GM12873 (cell line): ENCODE data around the gene TMCC2.

Experiments used
- TF ChIP-seq, protein P1 (sequence below): IDR thresholded peaks from 2 replicates; pipeline ENCODE4 v1.5.1; 2012; ENCODE audit warnings: low read depth, mild to moderate bottlenecking, moderate library complexity, low read length, control low read depth; ENCODE audit not compliant: insufficient read depth; ENCODE audit errors: missing control alignments

Gene TMCC2

DNA sequence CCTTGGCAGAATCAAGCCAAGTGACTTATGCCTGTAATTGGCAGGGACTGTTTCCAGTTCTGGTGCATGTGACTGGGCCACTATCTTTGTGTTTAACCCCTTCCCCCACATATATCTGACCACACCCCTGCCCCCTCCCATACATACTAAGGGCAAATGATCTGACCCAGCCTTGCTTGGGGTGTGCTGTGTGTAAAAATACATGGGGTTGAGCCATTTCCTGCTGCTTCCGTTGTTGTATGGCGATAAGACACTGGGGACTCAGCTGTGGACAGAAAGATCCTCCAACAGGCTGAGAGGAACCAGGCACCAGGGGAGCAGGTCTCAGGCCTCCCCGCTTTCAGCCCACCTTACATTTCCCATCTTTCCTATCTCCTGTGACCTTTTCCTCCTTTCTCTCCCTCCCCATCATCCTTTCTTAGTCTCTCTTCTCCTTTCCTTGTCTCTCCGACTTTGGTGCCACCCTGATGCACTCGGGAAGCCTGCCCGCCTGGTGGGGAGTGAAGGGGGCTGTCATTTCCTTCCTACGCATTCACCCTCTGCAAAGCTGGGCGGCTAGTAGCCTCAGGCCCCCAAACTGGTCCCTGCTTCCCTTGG lies 39.7 kb downstream of the TMCC2 start:
- TF ChIP-seq, protein P1, sequence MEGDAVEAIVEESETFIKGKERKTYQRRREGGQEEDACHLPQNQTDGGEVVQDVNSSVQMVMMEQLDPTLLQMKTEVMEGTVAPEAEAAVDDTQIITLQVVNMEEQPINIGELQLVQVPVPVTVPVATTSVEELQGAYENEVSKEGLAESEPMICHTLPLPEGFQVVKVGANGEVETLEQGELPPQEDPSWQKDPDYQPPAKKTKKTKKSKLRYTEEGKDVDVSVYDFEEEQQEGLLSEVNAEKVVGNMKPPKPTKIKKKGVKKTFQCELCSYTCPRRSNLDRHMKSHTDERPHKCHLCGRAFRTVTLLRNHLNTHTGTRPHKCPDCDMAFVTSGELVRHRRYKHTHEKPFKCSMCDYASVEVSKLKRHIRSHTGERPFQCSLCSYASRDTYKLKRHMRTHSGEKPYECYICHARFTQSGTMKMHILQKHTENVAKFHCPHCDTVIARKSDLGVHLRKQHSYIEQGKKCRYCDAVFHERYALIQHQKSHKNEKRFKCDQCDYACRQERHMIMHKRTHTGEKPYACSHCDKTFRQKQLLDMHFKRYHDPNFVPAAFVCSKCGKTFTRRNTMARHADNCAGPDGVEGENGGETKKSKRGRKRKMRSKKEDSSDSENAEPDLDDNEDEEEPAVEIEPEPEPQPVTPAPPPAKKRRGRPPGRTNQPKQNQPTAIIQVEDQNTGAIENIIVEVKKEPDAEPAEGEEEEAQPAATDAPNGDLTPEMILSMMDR: no peak

DNA sequence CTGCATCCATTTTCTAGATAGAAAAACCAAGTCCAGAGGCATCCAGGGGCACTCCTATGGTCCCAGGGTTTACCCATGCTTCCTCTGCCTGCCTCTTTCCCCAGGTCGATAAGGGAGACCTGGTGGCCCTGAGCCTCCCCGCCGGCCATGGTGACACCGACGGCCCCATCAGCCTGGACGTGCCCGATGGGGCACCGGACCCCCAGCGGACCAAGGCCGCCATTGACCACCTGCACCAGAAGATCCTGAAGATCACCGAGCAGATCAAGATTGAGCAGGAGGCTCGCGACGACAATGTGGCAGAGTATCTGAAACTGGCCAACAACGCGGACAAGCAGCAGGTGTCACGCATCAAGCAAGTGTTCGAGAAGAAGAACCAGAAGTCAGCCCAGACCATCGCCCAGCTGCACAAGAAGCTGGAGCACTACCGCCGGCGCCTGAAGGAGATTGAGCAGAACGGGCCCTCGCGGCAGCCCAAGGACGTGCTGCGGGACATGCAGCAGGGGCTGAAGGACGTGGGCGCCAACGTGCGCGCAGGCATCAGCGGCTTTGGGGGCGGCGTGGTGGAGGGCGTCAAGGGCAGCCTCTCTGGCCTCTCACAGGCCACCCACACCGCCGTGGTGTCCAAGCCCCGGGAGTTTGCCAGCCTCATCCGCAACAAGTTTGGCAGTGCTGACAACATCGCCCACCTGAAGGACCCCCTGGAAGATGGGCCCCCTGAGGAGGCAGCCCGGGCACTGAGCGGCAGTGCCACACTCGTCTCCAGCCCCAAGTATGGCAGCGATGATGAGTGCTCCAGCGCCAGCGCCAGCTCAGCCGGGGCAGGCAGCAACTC lies 41.3 kb downstream of the TMCC2 start:
- TF ChIP-seq, protein P1: no peak

DNA sequence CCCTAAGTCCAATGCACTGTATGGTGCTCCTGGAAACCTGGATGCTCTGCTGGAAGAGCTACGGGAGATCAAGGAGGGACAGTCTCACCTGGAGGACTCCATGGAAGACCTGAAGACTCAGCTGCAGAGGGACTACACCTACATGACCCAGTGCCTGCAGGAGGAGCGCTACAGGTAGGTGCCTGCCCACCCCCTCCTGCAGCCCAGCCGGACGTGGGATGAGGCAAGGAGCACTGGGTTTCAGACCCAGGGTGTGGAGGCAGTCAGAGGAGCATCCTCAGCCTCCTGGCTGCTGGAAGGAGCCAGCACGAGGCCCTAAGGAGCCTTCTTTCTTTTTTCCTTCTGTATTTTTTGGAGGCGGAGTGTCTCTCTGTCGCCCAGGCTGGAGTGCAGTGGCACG lies 42.0 kb downstream of the TMCC2 start:
- TF ChIP-seq, protein P1: no peak

DNA sequence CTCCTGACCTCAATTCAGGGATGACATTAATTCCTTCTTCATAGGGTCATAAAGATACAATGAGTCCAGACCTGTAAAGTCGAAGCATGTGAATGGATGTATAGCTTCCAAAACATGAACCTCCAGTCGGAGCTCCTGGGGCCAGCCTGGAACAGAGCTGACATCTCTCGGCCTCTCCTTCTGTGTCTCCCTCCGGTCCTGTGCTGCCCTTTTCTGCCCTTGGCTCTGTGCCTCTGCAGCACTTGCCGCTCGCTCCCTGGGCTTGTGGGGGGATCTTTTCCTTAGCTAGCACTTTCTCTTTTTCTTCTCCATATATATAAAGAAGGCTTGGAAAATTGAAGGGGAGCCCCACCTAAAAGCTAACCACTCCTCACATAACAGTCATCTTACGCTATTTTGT lies 42.5 kb downstream of the TMCC2 start:
- TF ChIP-seq, protein P1: no peak

DNA sequence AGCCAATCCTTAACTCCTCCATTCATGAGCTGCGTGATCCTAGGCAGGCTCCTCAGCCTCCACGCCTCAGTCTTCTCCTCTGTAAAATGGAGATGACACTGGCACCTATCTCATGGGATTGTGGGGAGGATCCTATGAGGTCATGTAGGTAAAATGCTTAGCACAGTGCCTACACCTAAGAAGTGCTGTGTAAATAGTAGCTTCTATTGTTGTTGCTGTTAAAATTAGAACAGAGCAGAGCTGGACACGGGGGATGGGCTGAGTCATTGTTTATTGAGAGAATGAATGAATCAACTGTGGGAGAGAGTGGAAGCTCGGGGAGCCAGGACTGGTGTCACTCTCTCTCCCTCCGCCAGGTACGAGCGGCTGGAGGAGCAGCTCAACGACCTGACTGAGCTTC lies 43.0 kb downstream of the TMCC2 start:
- TF ChIP-seq, protein P1: no peak

DNA sequence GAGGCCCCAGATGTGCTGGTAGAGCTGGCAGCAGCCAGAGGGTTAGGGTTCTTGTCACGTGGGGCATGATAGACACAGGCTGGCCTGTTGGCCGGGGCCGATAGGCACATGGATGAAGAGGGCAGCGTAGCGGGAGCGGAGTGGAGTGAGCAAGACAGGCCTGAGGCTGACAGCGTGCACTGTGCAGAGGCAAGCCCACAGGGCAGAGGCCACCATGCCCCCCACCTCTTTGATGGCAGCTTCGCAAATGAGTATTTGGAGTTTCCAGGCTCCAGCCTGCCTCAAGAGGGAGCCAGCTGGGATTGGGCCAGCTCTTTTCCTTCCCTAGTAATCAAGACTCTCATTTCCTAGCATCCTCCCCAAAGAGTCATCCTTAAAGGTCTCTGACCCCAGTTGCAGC lies 43.5 kb downstream of the TMCC2 start:
- TF ChIP-seq, protein P1: no peak

DNA sequence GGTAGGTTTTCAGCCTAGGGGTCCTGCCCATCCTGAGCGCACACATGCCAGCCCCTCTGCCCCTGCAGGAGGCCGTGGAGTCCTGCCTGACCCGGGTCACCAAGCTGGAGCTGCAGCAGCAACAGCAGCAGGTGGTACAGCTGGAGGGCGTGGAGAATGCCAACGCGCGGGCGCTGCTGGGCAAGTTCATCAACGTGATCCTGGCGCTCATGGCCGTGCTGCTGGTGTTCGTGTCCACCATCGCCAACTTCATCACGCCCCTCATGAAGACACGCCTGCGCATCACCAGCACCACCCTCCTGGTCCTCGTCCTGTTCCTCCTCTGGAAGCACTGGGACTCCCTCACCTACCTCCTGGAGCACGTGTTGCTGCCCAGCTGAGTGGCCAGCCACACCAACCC lies 44.0 kb downstream of the TMCC2 start:
- TF ChIP-seq, protein P1: no peak
